ENCODE results near the gene NRP1.
"Not testable (repeated sequence)": the region's sequence is repeated elsewhere in the genome, so short reads cannot be mapped to it uniquely, and the experiment has no call there.

The NRP1 gene

DNA sequence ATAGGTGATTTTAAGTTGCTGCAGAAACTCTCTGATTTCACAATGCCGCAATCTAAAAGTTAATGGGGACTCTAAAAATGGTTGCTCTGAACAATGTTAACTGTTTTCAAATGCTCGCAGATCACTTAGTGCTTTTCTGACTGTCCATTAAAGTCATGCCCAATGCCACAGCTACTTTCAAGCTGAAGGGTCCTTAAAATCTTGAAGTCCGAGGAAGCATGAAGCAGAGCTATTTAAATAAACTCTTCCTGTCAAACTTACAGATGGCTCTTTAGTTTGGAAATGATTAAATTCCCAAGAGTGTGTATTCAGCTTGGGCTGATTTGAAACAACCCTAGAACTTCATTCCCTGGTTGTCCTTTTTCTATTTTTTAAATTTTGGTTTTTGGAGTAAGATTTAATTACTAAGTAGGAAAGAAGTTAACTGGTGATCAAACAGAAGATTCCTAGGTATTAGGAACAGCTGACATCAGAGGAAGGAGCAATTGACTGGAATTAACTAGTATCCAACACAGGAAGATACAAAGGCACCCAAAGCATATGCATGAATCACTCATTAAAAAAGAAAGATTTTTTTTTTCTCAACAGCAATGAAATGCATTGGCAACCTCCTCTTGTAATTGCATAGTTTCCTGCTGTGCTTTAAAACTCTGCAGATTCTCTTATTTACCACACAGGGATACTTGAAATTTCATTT lies 105.1 kb downstream of the NRP1 start:
- Histone ChIP-seq H3K9ac (ENCODE audit: low read length in 2 of 2) (no peak overlapping the region), H3K27me3 (ENCODE audit: control insufficient read depth in 1 of 2, insufficient read depth in 2 of 2, low read length in 2 of 2) (no peaks in the 10 kb centered on the region), H3K4me1 (ENCODE audit: control insufficient read depth, insufficient read depth, low read length) (no peaks in the 10 kb centered on the region), H3K9me3 (ENCODE audit: control insufficient read depth in 2 of 2, low read length in 2 of 2) (no peaks in the 10 kb centered on the region), H3K27ac (ENCODE audit: low read length) (no peak overlapping the region), H3K36me3 (ENCODE audit: control insufficient read depth in 2 of 2, insufficient read depth in 2 of 2, low read length in 2 of 2) (peaks cover 8 to 16% of the 10 kb centered on the region in 2 donors), H3K4me3 (ENCODE audit: low read length in 2 of 2) (no peak overlapping the region)

- Histone ChIP-seq H3K27ac (ENCODE audit: low read length) (no peak overlapping the region), H3K4me3 (ENCODE audit: low read length in 2 of 2) (no peak overlapping the region), H3K27me3 (ENCODE audit: control insufficient read depth in 1 of 2, insufficient read depth in 2 of 2, low read length in 2 of 2) (no peaks in the 10 kb centered on the region), H3K9ac (ENCODE audit: low read length in 2 of 2) (no peak overlapping the region), H3K9me3 (ENCODE audit: control insufficient read depth in 2 of 2, low read length in 2 of 2) (no peaks in the 10 kb centered on the region), H3K4me1 (ENCODE audit: control insufficient read depth, insufficient read depth, low read length) (no peaks in the 10 kb centered on the region), H3K36me3 (ENCODE audit: control insufficient read depth in 2 of 2, insufficient read depth in 2 of 2, low read length in 2 of 2) (peaks cover 8 to 21% of the 10 kb centered on the region in 2 donors)
Measured at GRCh38 chr10:33228426-33228825, 106.0 kb downstream of the NRP1 start.

- H3K9me3 ChIP-seq (ENCODE audit: control insufficient read depth in 2 of 2, low read length in 2 of 2) = no peaks in the 10 kb centered on the region
- no peak overlapping the region for H3K4me3 ChIP-seq (ENCODE audit: low read length in 2 of 2)
- H3K27ac ChIP-seq (ENCODE audit: low read length) = no peak overlapping the region
- peaks cover 8 to 26% of the 10 kb centered on the region in 2 donors for H3K36me3 ChIP-seq (ENCODE audit: control insufficient read depth in 2 of 2, insufficient read depth in 2 of 2, low read length in 2 of 2)
- no peak overlapping the region for H3K9ac ChIP-seq (ENCODE audit: low read length in 2 of 2)
- no peaks in the 10 kb centered on the region for H3K27me3 ChIP-seq (ENCODE audit: control insufficient read depth in 1 of 2, insufficient read depth in 2 of 2, low read length in 2 of 2)
- no peaks in the 10 kb centered on the region for H3K4me1 ChIP-seq (ENCODE audit: control insufficient read depth, insufficient read depth, low read length)
Measured at GRCh38 chr10:33227489-33227888, 107.0 kb downstream of the NRP1 start.

GRCh38 chr10:33224251-33224965 lies 110.1 kb downstream of the NRP1 start:
- peaks cover 13 to 26% of the 10 kb centered on the region in 2 donors for H3K36me3 ChIP-seq (ENCODE audit: control insufficient read depth in 2 of 2, insufficient read depth in 2 of 2, low read length in 2 of 2)
- no peaks in the 10 kb centered on the region for H3K27me3 ChIP-seq (ENCODE audit: control insufficient read depth in 1 of 2, insufficient read depth in 2 of 2, low read length in 2 of 2)

DNA sequence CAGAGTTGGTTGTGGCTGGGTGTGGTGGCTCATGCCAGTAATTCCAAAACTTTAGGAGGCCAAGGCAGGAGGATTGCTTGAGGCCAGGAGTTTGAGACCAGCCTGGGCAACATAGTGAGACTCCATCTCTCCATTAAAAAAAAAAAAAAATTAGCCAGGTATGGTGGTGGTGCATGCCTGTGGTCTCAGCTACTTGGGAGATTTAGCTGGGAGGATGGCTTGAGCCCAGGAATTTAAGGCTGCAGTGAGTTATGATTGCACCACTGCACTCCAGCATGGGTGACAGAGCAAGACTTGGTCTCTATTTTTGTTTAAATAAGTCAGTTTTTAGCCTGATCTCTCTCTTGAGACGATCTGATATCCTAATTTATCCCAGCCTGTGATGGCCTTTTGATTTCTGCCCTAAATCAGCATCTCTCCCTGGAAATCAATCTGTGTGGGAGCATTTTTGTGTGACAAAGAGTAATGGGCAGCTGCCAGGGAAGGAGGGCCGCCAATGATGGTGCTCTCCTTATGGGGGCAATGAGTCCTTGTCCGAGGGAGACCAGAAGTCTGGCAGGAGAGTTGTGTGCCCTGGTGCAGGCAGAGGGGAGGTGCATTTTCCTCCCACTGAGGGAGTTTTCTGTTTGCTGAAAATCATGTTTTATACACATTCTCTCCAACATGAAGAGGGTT lies 111.0 kb downstream of the NRP1 start:
- Histone ChIP-seq H3K9ac (ENCODE audit: low read length in 2 of 2) (no peak overlapping the region), H3K27me3 (ENCODE audit: control insufficient read depth in 1 of 2, insufficient read depth in 2 of 2, low read length in 2 of 2) (no peaks in the 10 kb centered on the region), H3K4me1 (ENCODE audit: control insufficient read depth, insufficient read depth, low read length) (no peaks in the 10 kb centered on the region), H3K27ac (ENCODE audit: low read length) (no peak overlapping the region), H3K9me3 (ENCODE audit: control insufficient read depth in 2 of 2, low read length in 2 of 2) (no peaks in the 10 kb centered on the region), H3K36me3 (ENCODE audit: control insufficient read depth in 2 of 2, insufficient read depth in 2 of 2, low read length in 2 of 2) (peaks cover 13 to 26% of the 10 kb centered on the region in 2 donors), H3K4me3 (ENCODE audit: low read length in 2 of 2) (no peak overlapping the region)

More at GRCh38 chr10:33224251-33224965, 110.1 kb downstream of the NRP1 start:
- Histone ChIP-seq H3K4me3 (ENCODE audit: low read length in 2 of 2) (no peak overlapping the region), H3K9ac (ENCODE audit: low read length in 2 of 2) (no peak overlapping the region), H3K27ac (ENCODE audit: low read length) (no peak overlapping the region), H3K9me3 (ENCODE audit: control insufficient read depth in 2 of 2, low read length in 2 of 2) (no peaks in the 10 kb centered on the region), H3K4me1 (ENCODE audit: control insufficient read depth, insufficient read depth, low read length) (no peaks in the 10 kb centered on the region)

DNA sequence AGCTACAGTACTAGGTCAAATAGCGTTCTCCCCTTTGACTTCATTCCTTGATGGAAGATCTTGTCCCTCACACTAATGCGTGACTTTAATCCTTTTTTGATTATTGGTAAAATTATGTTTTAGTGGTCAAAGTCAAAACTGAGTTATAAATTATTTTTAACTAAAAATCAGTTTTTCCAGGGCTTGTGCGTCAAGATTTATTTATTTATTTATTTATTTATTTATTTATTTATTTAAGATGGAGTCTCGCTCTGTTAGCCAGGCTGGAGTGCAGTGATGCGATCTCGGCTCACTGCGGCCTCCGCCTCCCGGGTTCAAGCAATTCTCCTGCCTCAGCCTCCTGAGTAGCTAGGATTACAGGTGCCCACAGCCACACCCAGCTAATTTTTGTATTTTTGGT lies 112.2 kb downstream of the NRP1 start:
- not testable (repeated sequence) for H3K27ac ChIP-seq (ENCODE audit: low read length); H3K27me3 ChIP-seq (ENCODE audit: control insufficient read depth in 1 of 2, insufficient read depth in 2 of 2, low read length in 2 of 2); H3K4me1 ChIP-seq (ENCODE audit: control insufficient read depth, insufficient read depth, low read length); H3K9me3 ChIP-seq (ENCODE audit: control insufficient read depth in 2 of 2, low read length in 2 of 2); H3K4me3 ChIP-seq (ENCODE audit: low read length in 2 of 2); H3K9ac ChIP-seq (ENCODE audit: low read length in 2 of 2)
- peaks cover 13 to 26% of the 10 kb centered on the region in 2 donors for H3K36me3 ChIP-seq (ENCODE audit: control insufficient read depth in 2 of 2, insufficient read depth in 2 of 2, low read length in 2 of 2)

DNA sequence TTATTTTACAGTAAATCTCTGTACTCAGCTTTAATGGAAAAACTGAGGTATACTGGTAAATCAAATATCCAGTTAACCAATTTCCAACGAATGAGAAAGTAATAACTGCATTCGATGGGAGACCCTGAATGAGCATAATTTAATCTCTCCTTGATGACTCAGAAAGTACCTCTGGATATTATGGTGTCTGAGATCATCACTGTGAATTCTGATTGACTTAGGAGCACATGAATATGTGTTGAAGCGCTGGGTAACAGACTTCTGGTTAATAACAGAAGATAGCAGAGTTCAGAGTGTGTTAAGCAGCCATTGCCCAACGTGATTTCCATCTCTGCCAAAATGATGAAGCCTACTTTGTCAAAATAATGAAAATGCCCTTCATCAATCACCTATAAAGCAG lies 116.6 kb downstream of the NRP1 start:
- peaks cover 9 to 17% of the 10 kb centered on the region in 2 donors for H3K36me3 ChIP-seq (ENCODE audit: control insufficient read depth in 2 of 2, insufficient read depth in 2 of 2, low read length in 2 of 2)
- H3K4me3 ChIP-seq (ENCODE audit: low read length in 2 of 2) = no peak overlapping the region
- no peaks in the 10 kb centered on the region for H3K27me3 ChIP-seq (ENCODE audit: control insufficient read depth in 1 of 2, insufficient read depth in 2 of 2, low read length in 2 of 2)
- H3K9me3 ChIP-seq (ENCODE audit: control insufficient read depth in 2 of 2, low read length in 2 of 2) = no peaks in the 10 kb centered on the region
- H3K9ac ChIP-seq (ENCODE audit: low read length in 2 of 2) = no peak overlapping the region
- H3K27ac ChIP-seq (ENCODE audit: low read length) = no peak overlapping the region
- no peaks in the 10 kb centered on the region for H3K4me1 ChIP-seq (ENCODE audit: control insufficient read depth, insufficient read depth, low read length)

DNA sequence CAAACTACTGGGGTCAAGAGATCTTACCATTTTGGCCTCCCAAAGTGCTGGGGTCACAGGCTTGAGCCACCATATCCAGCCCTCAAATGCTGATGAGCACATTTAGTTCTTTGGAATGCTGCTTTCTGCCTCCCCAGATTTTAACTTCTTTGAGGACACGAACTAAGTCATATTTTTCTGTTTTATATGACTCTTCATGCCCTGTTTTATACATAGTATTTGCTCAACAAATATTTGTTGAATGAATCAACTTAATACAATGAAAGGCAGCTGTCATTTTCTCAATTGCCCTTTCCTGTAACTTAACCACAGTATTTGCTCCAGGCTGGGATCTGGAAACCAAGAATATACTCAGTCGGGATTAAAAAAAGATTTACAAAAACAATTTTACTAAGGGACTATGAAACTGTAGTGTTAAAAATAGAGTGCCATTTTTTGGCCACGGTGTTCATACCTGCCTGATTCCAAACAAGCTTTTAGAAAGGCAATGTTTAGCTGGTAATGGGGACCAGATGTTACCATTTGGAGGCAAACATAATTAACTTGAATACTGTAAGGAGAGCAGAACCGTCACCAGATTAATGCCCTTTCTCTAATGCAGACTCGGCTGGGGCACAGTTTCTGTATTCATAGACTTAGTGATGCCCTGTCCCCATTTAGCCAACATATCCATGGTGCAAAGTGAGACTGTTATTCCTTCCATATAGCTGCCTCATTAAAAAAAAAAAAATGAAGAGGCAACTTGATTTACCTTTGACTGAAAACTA lies 117.6 kb downstream of the NRP1 start:
- Histone ChIP-seq H3K36me3 (ENCODE audit: control insufficient read depth in 2 of 2, insufficient read depth in 2 of 2, low read length in 2 of 2) (peaks cover 6 to 17% of the 10 kb centered on the region in 2 donors), H3K9me3 (ENCODE audit: control insufficient read depth in 2 of 2, low read length in 2 of 2) (no peaks in the 10 kb centered on the region), H3K9ac (ENCODE audit: low read length in 2 of 2) (no peak overlapping the region), H3K4me3 (ENCODE audit: low read length in 2 of 2) (no peak overlapping the region), H3K4me1 (ENCODE audit: control insufficient read depth, insufficient read depth, low read length) (no peaks in the 10 kb centered on the region), H3K27me3 (ENCODE audit: control insufficient read depth in 1 of 2, insufficient read depth in 2 of 2, low read length in 2 of 2) (no peaks in the 10 kb centered on the region), H3K27ac (ENCODE audit: low read length) (no peak overlapping the region)

- H3K9ac ChIP-seq (ENCODE audit: low read length in 2 of 2) = no peak overlapping the region
Measured at GRCh38 chr10:33215635-33216034, 118.8 kb downstream of the NRP1 start.

GRCh38 chr10:33215154-33215553 lies 119.3 kb downstream of the NRP1 start:
- Histone ChIP-seq H3K9me3 (ENCODE audit: control insufficient read depth in 2 of 2, low read length in 2 of 2) (no peaks in the 10 kb centered on the region), H3K4me3 (ENCODE audit: low read length in 2 of 2) (no peak overlapping the region), H3K27me3 (ENCODE audit: control insufficient read depth in 1 of 2, insufficient read depth in 2 of 2, low read length in 2 of 2) (no peaks in the 10 kb centered on the region), H3K27ac (ENCODE audit: low read length) (no peak overlapping the region), H3K9ac (ENCODE audit: low read length in 2 of 2) (no peak overlapping the region), H3K4me1 (ENCODE audit: control insufficient read depth, insufficient read depth, low read length) (no peaks in the 10 kb centered on the region), H3K36me3 (ENCODE audit: control insufficient read depth in 2 of 2, insufficient read depth in 2 of 2, low read length in 2 of 2) (peaks cover 6 to 12% of the 10 kb centered on the region in 2 donors)

More at GRCh38 chr10:33215635-33216034, 118.8 kb downstream of the NRP1 start:
- Histone ChIP-seq H3K4me1 (ENCODE audit: control insufficient read depth, insufficient read depth, low read length) (no peaks in the 10 kb centered on the region), H3K4me3 (ENCODE audit: low read length in 2 of 2) (no peak overlapping the region), H3K36me3 (ENCODE audit: control insufficient read depth in 2 of 2, insufficient read depth in 2 of 2, low read length in 2 of 2) (peaks cover 6 to 12% of the 10 kb centered on the region in 2 donors), H3K27me3 (ENCODE audit: control insufficient read depth in 1 of 2, insufficient read depth in 2 of 2, low read length in 2 of 2) (no peaks in the 10 kb centered on the region), H3K27ac (ENCODE audit: low read length) (no peak overlapping the region), H3K9me3 (ENCODE audit: control insufficient read depth in 2 of 2, low read length in 2 of 2) (no peaks in the 10 kb centered on the region)
